Keratinocyte (primary cell): ENCODE data around the gene CD1D. TPM values are rescaled to one million over a fixed set of nuclear protein-coding genes. Genes with fewer than 3 reads are reported as not detected.
A peak's percentile ranks its signal among the peaks of the same experiment; 100 is the strongest.

Experiments used
- DNase-seq: peaks from one replicate; pipeline ENCODE4 v3.0.0-alpha.2; 2011; ENCODE audit warnings: low read depth, missing footprints, low spot score
- FAIRE-seq: peaks from 2 replicates; lab custom pipeline; 2011; peaks lifted over from hg19 to GRCh38; lab: Jason Lieb, UNC
- H2AFZ ChIP-seq: 2 replicates; pipeline ENCODE4 v1.6.0; 2012; ENCODE audit warnings: low read length, control low read depth, inconsistent platforms; ENCODE audit not compliant: control insufficient read depth
- H3K27ac ChIP-seq: 2 replicates; pipeline ENCODE4 v1.5.1; 2011; ENCODE audit warnings: low read length; ENCODE audit not compliant: control insufficient read depth, insufficient read depth
- H3K27me3 ChIP-seq: 3 replicates; pipeline ENCODE4 v1.6.0; 2011; ENCODE audit warnings: low read length; ENCODE audit not compliant: control insufficient read depth, insufficient read depth; ENCODE audit errors: extremely low read depth
- H3K36me3 ChIP-seq, 2 experiments: 2 replicates in 1 of 2; 3 replicates in 1 of 2; pipeline ENCODE4 v1.5.1; 2011; ENCODE audit warnings: low read length in 2 of 2, mild to moderate bottlenecking in 1 of 2; ENCODE audit not compliant: control insufficient read depth in 2 of 2, insufficient read depth in 2 of 2; ENCODE audit errors: extremely low read depth in 1 of 2
- H3K4me1 ChIP-seq: 3 replicates; pipeline ENCODE4 v1.5.1; 2011; ENCODE audit warnings: low read length; ENCODE audit not compliant: control insufficient read depth, insufficient read depth; ENCODE audit errors: extremely low read depth
- H3K4me2 ChIP-seq: 3 replicates; pipeline ENCODE4 v1.6.0; 2011; ENCODE audit warnings: low read depth, low read length; ENCODE audit not compliant: control insufficient read depth, insufficient read depth; ENCODE audit errors: extremely low read depth
- H3K4me3 ChIP-seq, 3 experiments: fragments of 200-600 bp in 1 of 3; sonication (generic) in 1 of 3; 2 replicates in 2 of 3; 3 replicates in 1 of 3; pipeline ENCODE4 v1.5.1; 2011 to 2016; ENCODE audit warnings: low read length in 3 of 3, mild to moderate bottlenecking in 3 of 3, control low read depth in 2 of 3, inconsistent platforms in 1 of 3, low read depth in 1 of 3, mixed read lengths in 1 of 3, mixed run types in 1 of 3, moderate library complexity in 1 of 3; ENCODE audit not compliant: control insufficient read depth in 2 of 3, insufficient read depth in 2 of 3; ENCODE audit errors: extremely low read depth in 1 of 3
- H3K79me2 ChIP-seq: 2 replicates; pipeline ENCODE4 v1.6.0; 2012; ENCODE audit warnings: low read length; ENCODE audit not compliant: control insufficient read depth, insufficient read depth
- H3K9ac ChIP-seq: 3 replicates; pipeline ENCODE4 v1.6.0; 2011; ENCODE audit warnings: low read length; ENCODE audit not compliant: control insufficient read depth, insufficient read depth; ENCODE audit errors: extremely low read depth
- H3K9me1 ChIP-seq: 3 replicates; pipeline ENCODE4 v1.6.0; 2011; ENCODE audit warnings: low read length; ENCODE audit not compliant: control insufficient read depth, insufficient read depth; ENCODE audit errors: extremely low read depth
- H3K9me3 ChIP-seq: 2 replicates; pipeline ENCODE4 v1.5.1; 2012; ENCODE audit warnings: low read depth, low read length; ENCODE audit not compliant: control insufficient read depth
- H4K20me1 ChIP-seq: 3 replicates; pipeline ENCODE4 v1.6.0; 2011; ENCODE audit warnings: low read length; ENCODE audit not compliant: control insufficient read depth, insufficient read depth; ENCODE audit errors: extremely low read depth
- CTCF ChIP-seq, 3 experiments: IDR thresholded peaks in 1 of 3; conservative IDR thresholded peaks in 1 of 3; optimal IDR thresholded peaks in 1 of 3; 2 replicates in 2 of 3; 3 replicates in 1 of 3; pipeline versions ENCODE3 to v1.5.1; 2011; ENCODE audit warnings: low read length in 3 of 3, mild to moderate bottlenecking in 3 of 3, moderate library complexity in 2 of 3, control low read depth in 1 of 3, inconsistent platforms in 1 of 3; ENCODE audit not compliant: insufficient read depth in 2 of 3; ENCODE audit errors: extremely low read depth in 1 of 3
- EZH2 ChIP-seq: IDR thresholded peaks from one replicate; pipeline ENCODE4 v1.6.1; 2012; ENCODE audit warnings: inconsistent platforms, mild to moderate bottlenecking, low read length, moderate library complexity
- dilution Hi-C: fragments of 300-500 bp; cut with MboI; formaldehyde crosslinking; loops from one replicate; pipeline ENCODE4 v1.7.0; 2020; ENCODE audit warnings: low sequenced_read_pairs; ENCODE audit not compliant: extremely low pct_ligation_motif_present
- polyA plus RNA-seq, 5 experiments: library from polyadenylated mRNA; depleted of rRNA in 3 of 5; stranded (reverse) in 3 of 5; stranded (forward) in 1 of 5; unstranded in 1 of 5; fragments of >200 nt; gene quantifications; 1 replicate in 1 of 5; 2 replicates in 3 of 5; 3 replicates in 1 of 5; pipeline versions ENCODE4 v1.2.1 to v1.2.3, GENCODE V29; 2011 to 2012; ENCODE audit warnings: missing spikeins in 2 of 5, low read depth in 1 of 5, low replicate concordance in 1 of 5

The CD1D gene
- polyA plus RNA-seq, 1 donor (not counting 4 experiments of a cell fraction or from before 2014, with no cell fraction given): 2.8 TPM

- Histone ChIP-seq H3K4me1 (no peaks in the 10 kb centered on the region), H3K9me1 (no peaks in the 10 kb centered on the region), H4K20me1 (no peaks in the 10 kb centered on the region), H3K27ac (no peak overlapping the region), H3K4me2 (no peak overlapping the region), H2AFZ (no peak overlapping the region), H3K4me3 (no peak overlapping the region), H3K36me3 (no peaks in the 10 kb centered on the region), H3K79me2 (no peaks in the 10 kb centered on the region), H3K9ac (no peak overlapping the region), H3K9me3 (no peaks in the 10 kb centered on the region), H3K27me3 (no peaks in the 10 kb centered on the region)
- peak; percentile 11 for DNase-seq
- peak; percentile 52 for FAIRE-seq
- TF ChIP-seq CTCF (optimal IDR thresholded peaks at IDR 0.05 in 1 of 3, IDR thresholded peaks at IDR 0.05 in 1 of 3, conservative IDR thresholded peaks at IDR 0.05 in 1 of 3; ENCODE audit: extremely low read depth in 1 of 3, insufficient read depth in 2 of 3, low read length in 3 of 3) (peak in 2 of 3 experiments; percentile 63 to 74), EZH2 (no peak)
- dilution Hi-C loops: no loop called here
Observed at GRCh38 chr1:158203693-158204457, 23.2 kb downstream of the CD1D start.

GRCh38 chr1:158204458-158204827, 23.7 kb downstream of the CD1D start:
- no peak overlapping the region for H3K4me2 ChIP-seq
- no peaks in the 10 kb centered on the region for H4K20me1 ChIP-seq
- H3K9me3 ChIP-seq: no peaks in the 10 kb centered on the region
- FAIRE-seq (no peak), DNase-seq (no peak)
- H3K27me3 ChIP-seq: no peaks in the 10 kb centered on the region
- H3K9me1 ChIP-seq: no peaks in the 10 kb centered on the region
- H3K4me1 ChIP-seq: no peaks in the 10 kb centered on the region
- H3K36me3 ChIP-seq: no peaks in the 10 kb centered on the region
- H2AFZ ChIP-seq: no peak overlapping the region
- dilution Hi-C loops: no loop called here
- H3K4me3 ChIP-seq: no peak overlapping the region
- H3K79me2 ChIP-seq: no peaks in the 10 kb centered on the region
- no peak overlapping the region for H3K9ac ChIP-seq
- no peak overlapping the region for H3K27ac ChIP-seq
- TF ChIP-seq CTCF (optimal IDR thresholded peaks at IDR 0.05 in 1 of 3, IDR thresholded peaks at IDR 0.05 in 1 of 3, conservative IDR thresholded peaks at IDR 0.05 in 1 of 3; ENCODE audit: extremely low read depth in 1 of 3, insufficient read depth in 2 of 3, low read length in 3 of 3) (no peak), EZH2 (no peak)
